ENCODE data around the gene PRSS38. TPM values are rescaled to one million over a fixed set of nuclear protein-coding genes. Genes with fewer than 3 reads are reported as not detected.

PRSS38 gene
- polyA plus RNA-seq, 3 donors: not detected

GRCh38 chr1:227823537-227823936 is 8.1 kb downstream of the PRSS38 start:
- H4K20me1 ChIP-seq (ENCODE audit: insufficient read depth, low read length): no peaks in the 10 kb centered on the region
- TF ChIP-seq CTCF (IDR thresholded peaks at IDR 0.05): no peak

DNA sequence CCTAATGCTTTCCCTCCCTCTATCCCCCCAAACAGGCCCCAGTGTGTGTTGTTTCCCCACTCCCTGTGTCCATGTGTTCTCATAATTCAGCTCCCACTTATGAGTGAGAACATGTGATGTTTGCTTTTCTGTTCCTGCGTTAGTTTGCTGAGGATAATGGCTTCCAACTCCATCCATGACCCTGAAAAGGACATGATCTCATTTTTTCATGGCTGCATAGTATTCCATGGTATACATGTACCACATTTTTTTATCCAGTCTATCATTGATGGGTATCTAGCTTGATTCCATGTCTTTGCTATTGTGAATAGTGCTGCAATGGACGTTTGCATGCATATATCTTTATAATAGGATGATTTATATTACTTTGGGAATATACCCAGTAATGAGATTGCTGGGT is 8.7 kb downstream of the PRSS38 start:
- Histone ChIP-seq H3K27me3 (ENCODE audit: control insufficient read depth in 2 of 2, insufficient read depth in 2 of 2, low read length in 2 of 2) (no peaks in the 10 kb centered on the region), H3K27ac (ENCODE audit: low read depth in 1 of 2, low read length in 2 of 2) (no peak overlapping the region), H2AFZ (ENCODE audit: insufficient read depth, low read depth, low read length, poor library complexity, severe bottlenecking) (no peak overlapping the region), H3K9me3 (replicated peaks in 1 of 2; ENCODE audit: control insufficient read depth in 1 of 2, insufficient read depth in 1 of 2, low read length in 2 of 2) (peaks cover 5 to 8% of the 10 kb centered on the region in 2 donors), H3K4me1 (ENCODE audit: control insufficient read depth in 1 of 2, insufficient read depth in 2 of 2, low read length in 2 of 2) (no peaks in the 10 kb centered on the region), H3K36me3 (replicated peaks in 1 of 2; ENCODE audit: control insufficient read depth in 1 of 2, insufficient read depth in 2 of 2, low read length in 2 of 2) (no peaks in the 10 kb centered on the region), H3K9ac (ENCODE audit: insufficient read depth, low read length, poor library complexity, severe bottlenecking) (no peak overlapping the region), H4K20me1 (ENCODE audit: insufficient read depth, low read length) (no peaks in the 10 kb centered on the region), H3K79me2 (ENCODE audit: insufficient read depth, low read length) (no peaks in the 10 kb centered on the region), H3K4me2 (replicated peaks; ENCODE audit: extremely low read depth, low read length, poor library complexity, severe bottlenecking) (no peak overlapping the region), H3K4me3 (replicated peaks in 1 of 3; ENCODE audit: low read depth in 2 of 3, low read length in 3 of 3) (no peak overlapping the region)
- H3K4me1 Mint-ChIP-seq: no peaks in the 10 kb centered on the region
- H3K27ac Mint-ChIP-seq: no peak overlapping the region
- WGBS (ENCODE audit: insufficient coverage): no CpG with 5 or more reads among the region's 2 CpGs
- no peaks in the 10 kb centered on the region for H3K36me3 Mint-ChIP-seq
- intact Hi-C loops (cut with micrococcal nuclease): no loop called here
- no peak overlapping the region for H3K4me3 Mint-ChIP-seq
- H3K9me3 Mint-ChIP-seq: peaks cover 7 to 43% (median 16%) of the 10 kb centered on the region in 7 donors
- peaks cover 2 to 5% (median 2%) of the 10 kb centered on the region in 3 donors for H3K27me3 Mint-ChIP-seq (ENCODE audit: low read depth in 3 of 3)
- TF ChIP-seq CTCF (IDR thresholded peaks at IDR 0.05): no peak
- no peak for DNase-seq

More at GRCh38 chr1:227823537-227823936, 8.1 kb downstream of the PRSS38 start:
- Mint-ChIP-seq H3K36me3 (no peaks in the 10 kb centered on the region), H3K27me3 (ENCODE audit: low read depth in 3 of 3) (peaks cover 0 to 5% (median 0%) of the 10 kb centered on the region in 3 donors), H3K4me3 (no peak overlapping the region), H3K9me3 (peaks cover 7 to 39% (median 14%) of the 10 kb centered on the region in 7 donors), H3K27ac (no peak overlapping the region), H3K4me1 (no peaks in the 10 kb centered on the region)
- Histone ChIP-seq H3K4me3 (replicated peaks in 1 of 3; ENCODE audit: low read depth in 2 of 3, low read length in 3 of 3) (no peak overlapping the region), H3K27ac (ENCODE audit: low read depth in 1 of 2, low read length in 2 of 2) (no peak overlapping the region), H3K9ac (ENCODE audit: insufficient read depth, low read length, poor library complexity, severe bottlenecking) (no peak overlapping the region), H3K79me2 (ENCODE audit: insufficient read depth, low read length) (no peaks in the 10 kb centered on the region), H3K4me1 (ENCODE audit: control insufficient read depth in 1 of 2, insufficient read depth in 2 of 2, low read length in 2 of 2) (no peaks in the 10 kb centered on the region), H3K27me3 (ENCODE audit: control insufficient read depth in 2 of 2, insufficient read depth in 2 of 2, low read length in 2 of 2) (no peaks in the 10 kb centered on the region), H2AFZ (ENCODE audit: insufficient read depth, low read depth, low read length, poor library complexity, severe bottlenecking) (no peak overlapping the region), H3K36me3 (replicated peaks in 1 of 2; ENCODE audit: control insufficient read depth in 1 of 2, insufficient read depth in 2 of 2, low read length in 2 of 2) (no peaks in the 10 kb centered on the region), H3K9me3 (replicated peaks in 1 of 2; ENCODE audit: control insufficient read depth in 1 of 2, insufficient read depth in 1 of 2, low read length in 2 of 2) (peaks cover 5 to 6% of the 10 kb centered on the region in 2 donors), H3K4me2 (replicated peaks; ENCODE audit: extremely low read depth, low read length, poor library complexity, severe bottlenecking) (no peak overlapping the region)
- no CpG with 5 or more reads among the region's 1 CpG for WGBS (ENCODE audit: insufficient coverage)
- intact Hi-C loops (cut with micrococcal nuclease): no loop called here
- no peak for DNase-seq

Measured in CD14-positive monocyte (primary cell).